Astrocyte (in vitro differentiated cells and primary cell): ENCODE measurements around the gene MT1E. TPM values are rescaled to one million over a fixed set of nuclear protein-coding genes. Genes with fewer than 3 reads are reported as not detected.

Experiments
- DNase-seq: peaks from one replicate; pipeline ENCODE4 v3.0.0-alpha.2; 2010; ENCODE audit warnings: low read depth
- FAIRE-seq: peaks from 2 replicates; lab custom pipeline; 2011; peaks lifted over from hg19 to GRCh38; lab: Jason Lieb, UNC
- H2AFZ ChIP-seq: 2 replicates; pipeline ENCODE4 v1.6.0; 2012; ENCODE audit warnings: low read depth, low read length, inconsistent platforms
- H3K27ac ChIP-seq: 2 replicates; pipeline ENCODE4 v1.5.1; 2011; ENCODE audit warnings: low read depth, low read length, inconsistent platforms
- H3K27me3 ChIP-seq: 2 replicates; pipeline ENCODE4 v1.6.0; 2011; ENCODE audit warnings: low read length, inconsistent platforms; ENCODE audit not compliant: insufficient read depth
- H3K36me3 ChIP-seq: 2 replicates; pipeline ENCODE4 v1.5.1; 2011; ENCODE audit warnings: low read length, inconsistent platforms; ENCODE audit not compliant: insufficient read depth
- H3K4me1 ChIP-seq: 2 replicates; pipeline ENCODE4 v1.5.1; 2011; ENCODE audit warnings: low read length, inconsistent platforms; ENCODE audit not compliant: insufficient read depth
- H3K4me2 ChIP-seq: 2 replicates; pipeline ENCODE4 v1.6.0; 2012; ENCODE audit warnings: low read length, inconsistent platforms
- H3K4me3 ChIP-seq: 2 replicates; pipeline ENCODE4 v1.5.1; 2011; ENCODE audit warnings: low read depth, mild to moderate bottlenecking, low read length, inconsistent platforms; ENCODE audit not compliant: insufficient read depth
- H3K79me2 ChIP-seq: 2 replicates; pipeline ENCODE4 v1.6.0; 2012; ENCODE audit warnings: mild to moderate bottlenecking, low read length, inconsistent platforms; ENCODE audit not compliant: insufficient read depth
- H3K9ac ChIP-seq: 2 replicates; pipeline ENCODE4 v1.6.0; 2012; ENCODE audit warnings: mild to moderate bottlenecking, low read length, inconsistent platforms
- H3K9me3 ChIP-seq: 2 replicates; pipeline ENCODE4 v1.5.1; 2012; ENCODE audit warnings: low read depth, mild to moderate bottlenecking, low read length, inconsistent platforms; ENCODE audit not compliant: insufficient read depth
- H4K20me1 ChIP-seq: 2 replicates; pipeline ENCODE4 v1.6.0; 2012; ENCODE audit warnings: low read length, inconsistent platforms; ENCODE audit not compliant: insufficient read depth
- H3K27ac Mint-ChIP-seq: one replicate; pipeline ENCODE4 v1.8.0; 2021; ENCODE audit warnings: mild to moderate bottlenecking, mixed read lengths; ENCODE audit not compliant: unreplicated experiment
- H3K27me3 Mint-ChIP-seq: one replicate; pipeline ENCODE4 v1.8.0; 2021; ENCODE audit warnings: low read depth, mixed read lengths; ENCODE audit not compliant: unreplicated experiment
- H3K36me3 Mint-ChIP-seq: one replicate; pipeline ENCODE4 v1.8.0; 2021; ENCODE audit warnings: low read depth, mixed read lengths; ENCODE audit not compliant: unreplicated experiment
- H3K4me1 Mint-ChIP-seq: one replicate; pipeline ENCODE4 v1.8.0; 2021; ENCODE audit warnings: low read depth, mixed read lengths; ENCODE audit not compliant: unreplicated experiment
- H3K4me3 Mint-ChIP-seq: one replicate; pipeline ENCODE4 v1.8.0; 2021; ENCODE audit warnings: mild to moderate bottlenecking, moderate library complexity, mixed read lengths; ENCODE audit not compliant: unreplicated experiment
- H3K9me3 Mint-ChIP-seq: one replicate; pipeline ENCODE4 v1.8.0; 2021; ENCODE audit warnings: mild to moderate bottlenecking, mixed read lengths; ENCODE audit not compliant: unreplicated experiment
- CTCF ChIP-seq: IDR thresholded peaks from 2 replicates; pipeline ENCODE4 v1.5.1; 2011; ENCODE audit warnings: low read depth, mild to moderate bottlenecking, inconsistent platforms, low read length, moderate library complexity; ENCODE audit not compliant: insufficient read depth
- EZH2 ChIP-seq: IDR thresholded peaks from 2 replicates; pipeline ENCODE4 v1.6.1; 2012; ENCODE audit warnings: mild to moderate bottlenecking, low read length, inconsistent platforms; ENCODE audit not compliant: insufficient read depth
- total RNA-seq: library from RNA; stranded (reverse); gene quantifications from 2 replicates; pipeline ENCODE4 v1.2.1, GENCODE V29; 2021

MT1E gene
- total RNA-seq, 1 donor from 2014 or later = 11.9 TPM

GRCh38 chr16:56633535-56633934 lies 8.0 kb downstream of the MT1E start:
- Histone ChIP-seq H3K27me3 (peaks cover 73% of the 10 kb centered on the region), H4K20me1 (no peaks in the 10 kb centered on the region)
- peaks cover 91% of the 10 kb centered on the region for H3K27me3 Mint-ChIP-seq

DNA sequence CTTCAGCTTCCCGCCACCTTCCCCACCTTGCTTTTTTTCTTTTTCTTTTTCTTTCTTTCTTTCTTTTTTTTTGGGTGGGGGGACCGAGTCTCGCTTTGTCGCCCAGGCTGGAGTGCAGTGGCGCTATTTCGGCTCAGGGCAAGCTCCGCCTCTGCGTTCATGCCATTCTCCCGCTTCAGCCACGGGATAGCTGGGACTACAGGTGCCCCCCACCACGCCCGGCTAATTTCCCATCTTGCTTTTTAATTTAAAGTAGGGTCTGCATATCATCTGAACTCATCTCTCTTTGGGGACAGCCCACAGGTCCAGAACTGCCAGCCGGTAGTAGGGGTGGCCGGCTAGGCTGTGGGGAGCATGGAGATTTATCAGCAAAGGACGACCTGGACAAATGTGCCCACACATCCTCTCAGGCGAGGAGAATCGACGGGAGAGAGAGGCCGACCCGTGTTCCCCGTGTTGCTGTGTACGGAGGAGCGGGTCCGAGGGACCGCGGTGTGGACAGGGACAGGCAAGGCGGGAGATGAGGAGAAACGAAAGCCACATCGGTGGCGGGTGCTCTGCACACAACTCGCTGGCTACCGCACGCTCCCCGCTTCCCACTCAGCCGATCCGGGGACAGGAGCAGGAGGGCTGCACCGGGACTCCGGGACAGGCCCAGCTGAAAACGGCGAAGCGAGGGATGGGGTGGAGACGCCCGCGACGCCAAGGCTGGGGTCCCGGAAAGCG lies 9.3 kb downstream of the MT1E start:
- Histone ChIP-seq H3K79me2 (no peaks in the 10 kb centered on the region), H3K4me3 (peak overlapping the region; percentile 30), H3K9me3 (no peaks in the 10 kb centered on the region), H3K36me3 (no peaks in the 10 kb centered on the region), H3K27ac (no peak overlapping the region), H4K20me1 (no peaks in the 10 kb centered on the region), H2AFZ (peak overlapping the region; percentile 48), H3K9ac (no peak overlapping the region), H3K4me2 (peak overlapping the region; percentile 70), H3K27me3 (peaks cover 87% of the 10 kb centered on the region), H3K4me1 (peaks cover 21% of the 10 kb centered on the region)
- Mint-ChIP-seq H3K27ac (no peak overlapping the region), H3K4me1 (peaks cover 8% of the 10 kb centered on the region), H3K9me3 (peaks cover 2% of the 10 kb centered on the region), H3K36me3 (no peaks in the 10 kb centered on the region), H3K27me3 (peaks cover 92% of the 10 kb centered on the region), H3K4me3 (peak overlapping the region; percentile 27)
- DNase-seq = no peak
- TF ChIP-seq EZH2 (peak; percentile 100), CTCF (no peak)
- FAIRE-seq = no peak

More at GRCh38 chr16:56633535-56633934, 8.0 kb downstream of the MT1E start:
- no peak overlapping the region for H3K4me3 Mint-ChIP-seq
- peaks cover 2% of the 10 kb centered on the region for H3K9me3 Mint-ChIP-seq
- peaks cover 21% of the 10 kb centered on the region for H3K4me1 ChIP-seq
- H3K9me3 ChIP-seq = no peaks in the 10 kb centered on the region
- H3K36me3 ChIP-seq = no peaks in the 10 kb centered on the region
- no peaks in the 10 kb centered on the region for H3K79me2 ChIP-seq
- H3K27ac ChIP-seq = no peak overlapping the region
- no peak for DNase-seq
- no peak overlapping the region for H3K4me3 ChIP-seq
- no peak overlapping the region for H3K9ac ChIP-seq
- no peak overlapping the region for H3K27ac Mint-ChIP-seq
- no peak for FAIRE-seq
- H2AFZ ChIP-seq = no peak overlapping the region
- H3K4me1 Mint-ChIP-seq = peaks cover 8% of the 10 kb centered on the region
- TF ChIP-seq CTCF (no peak), EZH2 (no peak)
- no peaks in the 10 kb centered on the region for H3K36me3 Mint-ChIP-seq
- no peak overlapping the region for H3K4me2 ChIP-seq

DNA sequence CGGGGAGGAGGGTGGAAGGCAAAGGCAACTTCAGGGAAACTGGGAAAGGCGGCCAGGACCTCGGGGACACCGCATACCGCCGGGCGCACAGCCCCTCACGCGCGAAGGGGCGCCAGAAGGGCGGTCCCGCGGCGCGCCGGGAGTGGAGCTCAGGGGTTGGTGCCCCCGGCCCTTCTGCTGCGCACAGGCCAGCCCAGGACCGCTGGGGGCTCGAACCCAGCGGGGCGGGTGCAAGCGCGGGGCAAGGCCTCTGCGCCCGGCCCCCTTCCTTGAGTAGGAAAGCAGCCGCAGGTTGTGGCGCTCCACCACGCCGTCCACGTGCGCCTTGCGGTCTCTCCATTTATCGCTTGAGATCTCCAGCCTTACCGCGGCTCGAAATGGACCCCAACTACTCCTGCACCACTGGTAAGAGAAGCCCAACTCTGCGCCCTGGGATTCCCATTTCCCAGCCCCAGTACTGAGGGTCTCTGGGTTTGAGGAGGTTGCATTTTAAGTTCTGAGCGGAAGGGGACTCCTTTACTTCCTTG lies 9.9 kb downstream of the MT1E start:
- Mint-ChIP-seq H3K27me3 (peaks cover 92% of the 10 kb centered on the region), H3K4me3 (no peak overlapping the region)
- peak overlapping the region; percentile 70 for H3K4me2 ChIP-seq

More for the DNA sequence above, 9.9 kb downstream of the MT1E start:
- H3K4me1 Mint-ChIP-seq = peaks cover 8% of the 10 kb centered on the region
- H3K9me3 ChIP-seq = no peaks in the 10 kb centered on the region
- H3K36me3 Mint-ChIP-seq = no peaks in the 10 kb centered on the region
- no peaks in the 10 kb centered on the region for H4K20me1 ChIP-seq
- FAIRE-seq (no peak), DNase-seq (no peak)
- no peaks in the 10 kb centered on the region for H3K79me2 ChIP-seq
- peak overlapping the region; percentile 30 for H3K4me3 ChIP-seq
- no peak for TF ChIP-seq CTCF
- peak; percentile 98 for TF ChIP-seq EZH2
- H3K27ac Mint-ChIP-seq = no peak overlapping the region
- H3K27me3 ChIP-seq = peaks cover 93% of the 10 kb centered on the region
- no peak overlapping the region for H3K27ac ChIP-seq
- H2AFZ ChIP-seq = peak overlapping the region; percentile 48
- peaks cover 21% of the 10 kb centered on the region for H3K4me1 ChIP-seq
- peaks cover 2% of the 10 kb centered on the region for H3K9me3 Mint-ChIP-seq
- H3K9ac ChIP-seq = no peak overlapping the region
- no peaks in the 10 kb centered on the region for H3K36me3 ChIP-seq
